GM18520 (cell line): ENCODE measurements around the gene CKS1B.

Experiments
- ATAC-seq: cut with Tn5 transposase; IDR thresholded peaks from one replicate; pipeline ENCODE4 v1.9.1; 2021; ENCODE audit not compliant: unreplicated experiment

The CKS1B gene

GRCh38 chr1:154974102-154974807 lies at the start of gene CKS1B:
Gene CKS1B, plus strand, starts transcription at chr1:154974681. Its CDS starts 65 bp downstream, at chr1:154974746.
- ATAC-seq = peak; percentile 81

- ATAC-seq = no peak
Measured at GRCh38 chr1:154925335-154926170, 48.9 kb upstream of the CKS1B start.

- ATAC-seq = no peak
Measured at GRCh38 chr1:154926201-154926600, 48.3 kb upstream of the CKS1B start.

- ATAC-seq = no peak
Measured at GRCh38 chr1:154931940-154932487, 42.5 kb upstream of the CKS1B start.

GRCh38 chr1:154934358-154934948 lies 40.0 kb upstream of the CKS1B start:
- ATAC-seq = no peak

GRCh38 chr1:154935749-154936554 lies 38.5 kb upstream of the CKS1B start:
- ATAC-seq = no peak

- ATAC-seq = peak; percentile 33
Measured at GRCh38 chr1:154936555-154937084, 37.9 kb upstream of the CKS1B start, which contains the start of gene PMVK. Gene PMVK, minus strand, starts transcription at chr1:154936719. Its CDS starts 34 bp downstream, at chr1:154936685.

- peak; percentile 37 for ATAC-seq
Measured at GRCh38 chr1:154937085-154937987, 37.1 kb upstream of the CKS1B start.

- no peak for ATAC-seq
Measured at GRCh38 chr1:154937988-154938386, 36.5 kb upstream of the CKS1B start.

GRCh38 chr1:154938604-154939399 lies 35.7 kb upstream of the CKS1B start:
- ATAC-seq = no peak

GRCh38 chr1:154940213-154940560 lies 34.3 kb upstream of the CKS1B start:
- ATAC-seq = no peak

GRCh38 chr1:154940651-154941194 lies 33.8 kb upstream of the CKS1B start:
- ATAC-seq = no peak

- ATAC-seq = no peak
Measured at GRCh38 chr1:154941333-154942013, 33.0 kb upstream of the CKS1B start.

- ATAC-seq = no peak
Measured at GRCh38 chr1:154943649-154944400, 30.7 kb upstream of the CKS1B start.

GRCh38 chr1:154944401-154945159 lies 29.9 kb upstream of the CKS1B start:
- ATAC-seq = no peak
